Testis (tissue), 2 donors: Measurements from ENCODE around the gene ANO10.

Experiments used
- CTCF ChIP-seq, 3 experiments: fragments of 450-650 bp in 2 of 3; fragments of 200-600 bp in 1 of 3; sonication (generic) in 1 of 3; IDR thresholded peaks; one replicate each; pipeline ENCODE4 v1.5.1; 2016 to 2019; ENCODE audit warnings: antibody characterized with exemption in 3 of 3, mild to moderate bottlenecking in 2 of 3, moderate library complexity in 1 of 3
- POLR2A ChIP-seq: fragments of 450-650 bp; IDR thresholded peaks from one replicate; pipeline ENCODE4 v1.6.1; 2017; ENCODE audit warnings: antibody characterized with exemption, mild to moderate bottlenecking, moderate library complexity

GRCh38 chr3:43473737-43474136 lies 148.1 kb downstream of the ANO10 start:
- TF ChIP-seq CTCF (IDR thresholded peaks at IDR 0.05) (no peak), POLR2A (no peak)
